H1 (cell line): ENCODE results near the gene MMP24. TPM values are rescaled to one million over a fixed set of nuclear protein-coding genes. Genes with fewer than 3 reads are reported as not detected.

Experiments
- GABPA ChIP-seq: IDR thresholded peaks from 2 replicates; pipeline ENCODE4 v1.6.1; 2011; ENCODE audit warnings: mild to moderate bottlenecking, low read length, moderate library complexity, borderline replicate concordance; ENCODE audit not compliant: insufficient read depth
- HDAC2 ChIP-seq, 2 experiments: fragments of 300-600 bp in 1 of 2; sonication (generic) in 1 of 2; IDR thresholded peaks; 2 replicates each; pipeline ENCODE4 v1.6.1; 2011 to 2012; ENCODE audit warnings: low read depth in 2 of 2, low read length in 2 of 2, mild to moderate bottlenecking in 2 of 2, moderate library complexity in 2 of 2, borderline replicate concordance in 1 of 2, inconsistent platforms in 1 of 2
- JUN ChIP-seq: IDR thresholded peaks from 2 replicates; pipeline ENCODE4 v1.6.1; 2011; ENCODE audit warnings: low read depth, mild to moderate bottlenecking, improper control_type of control experiment, low read length
- KDM5A ChIP-seq: fragments of 200-600 bp; IDR thresholded peaks from 2 replicates; pipeline ENCODE4 v1.7.1; 2012; ENCODE audit warnings: mild to moderate bottlenecking, low read length, inconsistent platforms, mixed read lengths
- NANOG ChIP-seq: IDR thresholded peaks from 2 replicates; pipeline ENCODE4 v1.6.1; 2011; ENCODE audit warnings: low read length, low read depth, mild to moderate bottlenecking, inconsistent platforms; ENCODE audit not compliant: insufficient read depth, poor library complexity, severe bottlenecking
- SIN3A ChIP-seq, 2 experiments: IDR thresholded peaks in 1 of 2; conservative IDR thresholded peaks in 1 of 2; 2 replicates each; pipeline ENCODE4 v1.6.1; 2011 to 2012; ENCODE audit warnings: low read length in 2 of 2, improper control_type of control experiment in 1 of 2, low read depth in 1 of 2, mild to moderate bottlenecking in 1 of 2
- SRF ChIP-seq: IDR thresholded peaks from 2 replicates; pipeline ENCODE4 v1.6.1; 2011; ENCODE audit warnings: mild to moderate bottlenecking, low read depth, low read length, moderate library complexity
- YY1 ChIP-seq: IDR thresholded peaks from 2 replicates; pipeline ENCODE4 v1.6.1; 2011; ENCODE audit warnings: low read depth, mild to moderate bottlenecking, low read length
- polyA plus RNA-seq, 7 experiments: library from polyadenylated mRNA; depleted of rRNA in 3 of 7; stranded (reverse) in 5 of 7; unstranded in 2 of 7; fragments of >200 nt in 5 of 7; fragments of 200-250 nt in 2 of 7; gene quantifications; 1 replicate in 5 of 7; 2 replicates in 1 of 7; 4 replicates in 1 of 7; pipeline versions ENCODE4 v1.2.1 to v1.2.3, GENCODE V29; 2011 to 2013; ENCODE audit warnings: missing spikeins in 2 of 7, mixed read lengths in 2 of 7
- total RNA-seq: library from RNA; stranded (reverse); fragmentation: NEBNext Ultra II Directional; extraction: Animal tissue kit (Norgen Biotek cat#: 25700); gene quantifications from 2 replicates; pipeline ENCODE4 v1.2.1, GENCODE V29; 2021
- TF ChIP-seq, protein P1 (sequence below), 3 experiments: IDR thresholded peaks; 1 replicate in 2 of 3; 2 replicates in 1 of 3; pipeline versions ENCODE4 v1.5.1 to v1.6.1; 2011; ENCODE audit warnings: low read length in 3 of 3, mild to moderate bottlenecking in 3 of 3, inconsistent platforms in 2 of 3, low read depth in 1 of 3, moderate library complexity in 1 of 3; ENCODE audit not compliant: insufficient read depth in 1 of 3; ENCODE audit errors: control extremely low read depth in 1 of 3
- TF ChIP-seq, protein P2 (sequence below): IDR thresholded peaks from 2 replicates; pipeline ENCODE4 v1.6.1; 2012; ENCODE audit warnings: inconsistent platforms

The MMP24 gene
- total and polyA plus RNA-seq, 2 of the 8 experiments (the other 6 are each of a cell fraction or from before 2014, with no cell fraction given): 18.8 to 21.4 TPM

DNA sequence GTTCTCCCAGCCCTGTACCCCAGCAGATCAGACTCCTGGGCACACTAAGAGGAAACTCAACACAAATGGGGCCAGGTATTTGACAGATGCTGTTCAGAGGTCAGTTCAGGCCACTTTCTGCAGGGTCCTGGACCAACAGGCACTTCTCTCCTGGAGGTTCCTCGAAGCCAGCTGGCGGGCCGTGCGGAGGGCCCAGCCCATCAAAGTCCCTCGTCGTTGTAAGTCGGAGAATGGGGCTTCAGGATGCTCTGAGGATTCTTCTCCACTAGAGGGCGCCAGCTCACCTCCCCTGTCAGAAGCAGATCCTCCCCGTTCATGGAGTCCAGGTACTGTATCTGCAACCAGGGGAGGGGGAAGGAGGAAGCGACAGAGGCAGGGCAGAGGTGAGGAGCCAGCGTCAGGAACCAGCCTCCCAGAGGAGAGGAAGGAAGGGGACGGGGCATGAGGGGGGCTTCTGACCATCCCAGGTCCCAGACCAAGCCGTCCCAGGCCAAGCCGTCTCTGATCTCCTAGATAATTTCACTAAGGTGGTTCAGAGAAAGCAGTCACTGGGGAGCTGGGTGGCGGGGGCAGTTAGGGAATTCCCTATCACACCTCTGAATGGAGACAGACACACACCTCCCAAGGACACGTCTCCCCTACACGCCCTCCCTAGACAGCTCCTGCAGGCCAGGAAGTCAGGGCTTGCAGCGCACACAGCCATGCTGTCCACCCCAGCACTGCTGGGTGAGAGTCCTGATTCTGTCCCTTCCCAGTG, 77.4 kb downstream of the MMP24 start (continued):
- TF ChIP-seq GABPA (peak; percentile 70; the same call in 1 of the 2 replicates), SIN3A (conservative IDR thresholded peaks at IDR 0.05 in 1 of 2, IDR thresholded peaks at IDR 0.05 in 1 of 2; ENCODE audit: low read depth in 1 of 2, low read length in 2 of 2) (peak; percentile 71 to 88; a peak in 2 of 4 replicates), NANOG (no peak), SRF (no peak), YY1 (peak; percentile 83), HDAC2 (IDR thresholded peaks at IDR 0.05; ENCODE audit: borderline replicate concordance in 1 of 2, low read depth in 2 of 2, low read length in 2 of 2) (no peak), JUN (no peak), KDM5A (no peak)
- TF ChIP-seq, protein P1, sequence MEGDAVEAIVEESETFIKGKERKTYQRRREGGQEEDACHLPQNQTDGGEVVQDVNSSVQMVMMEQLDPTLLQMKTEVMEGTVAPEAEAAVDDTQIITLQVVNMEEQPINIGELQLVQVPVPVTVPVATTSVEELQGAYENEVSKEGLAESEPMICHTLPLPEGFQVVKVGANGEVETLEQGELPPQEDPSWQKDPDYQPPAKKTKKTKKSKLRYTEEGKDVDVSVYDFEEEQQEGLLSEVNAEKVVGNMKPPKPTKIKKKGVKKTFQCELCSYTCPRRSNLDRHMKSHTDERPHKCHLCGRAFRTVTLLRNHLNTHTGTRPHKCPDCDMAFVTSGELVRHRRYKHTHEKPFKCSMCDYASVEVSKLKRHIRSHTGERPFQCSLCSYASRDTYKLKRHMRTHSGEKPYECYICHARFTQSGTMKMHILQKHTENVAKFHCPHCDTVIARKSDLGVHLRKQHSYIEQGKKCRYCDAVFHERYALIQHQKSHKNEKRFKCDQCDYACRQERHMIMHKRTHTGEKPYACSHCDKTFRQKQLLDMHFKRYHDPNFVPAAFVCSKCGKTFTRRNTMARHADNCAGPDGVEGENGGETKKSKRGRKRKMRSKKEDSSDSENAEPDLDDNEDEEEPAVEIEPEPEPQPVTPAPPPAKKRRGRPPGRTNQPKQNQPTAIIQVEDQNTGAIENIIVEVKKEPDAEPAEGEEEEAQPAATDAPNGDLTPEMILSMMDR (IDR thresholded peaks at IDR 0.05; ENCODE audit: control extremely low read depth in 1 of 3, insufficient read depth in 1 of 3, low read depth in 1 of 3, low read length in 3 of 3): peak; percentile 93 to 99 (median 96)
- TF ChIP-seq, protein P2, sequence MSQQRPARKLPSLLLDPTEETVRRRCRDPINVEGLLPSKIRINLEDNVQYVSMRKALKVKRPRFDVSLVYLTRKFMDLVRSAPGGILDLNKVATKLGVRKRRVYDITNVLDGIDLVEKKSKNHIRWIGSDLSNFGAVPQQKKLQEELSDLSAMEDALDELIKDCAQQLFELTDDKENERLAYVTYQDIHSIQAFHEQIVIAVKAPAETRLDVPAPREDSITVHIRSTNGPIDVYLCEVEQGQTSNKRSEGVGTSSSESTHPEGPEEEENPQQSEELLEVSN: no peak
